Fibroblast of the conjunctiva (primary cell): ENCODE measurements around the gene ANKZF1.
A peak's percentile ranks its signal among the peaks of the same experiment; 100 is the strongest.
"Not testable (repeated sequence)": the region's sequence is repeated elsewhere in the genome, so short reads cannot be mapped to it uniquely, and the experiment has no call there.

Experiments
- DNase-seq: peaks from one replicate; pipeline ENCODE4 v3.0.0-alpha.2; 2010; ENCODE audit warnings: low read depth

Gene ANKZF1

GRCh38 chr2:219229305-219230058 is at the start of gene ANKZF1, which contains the start of gene ATG9A:
Gene ANKZF1, plus strand, starts transcription at chr2:219229806. Its CDS starts 452 bp downstream, at chr2:219230258.
Gene ATG9A, minus strand, starts transcription at chr2:219229636. Its CDS starts 1,612 bp downstream, at chr2:219228024.
- peak; percentile 98 for DNase-seq

GRCh38 chr2:219180961-219181360 is 48.6 kb upstream of the ANKZF1 start:
- no peak for DNase-seq

GRCh38 chr2:219181531-219181930 is 48.1 kb upstream of the ANKZF1 start:
- DNase-seq, result no peak

- no peak for DNase-seq
Measured at GRCh38 chr2:219182331-219183150, 47.1 kb upstream of the ANKZF1 start.

GRCh38 chr2:219183151-219183772 is 46.3 kb upstream of the ANKZF1 start:
- DNase-seq, result no peak

GRCh38 chr2:219184121-219184520 is 45.5 kb upstream of the ANKZF1 start:
- DNase-seq, result no peak

GRCh38 chr2:219186754-219187456 is 42.7 kb upstream of the ANKZF1 start:
- no peak for DNase-seq

- DNase-seq, result no peak
Measured at GRCh38 chr2:219197388-219197787, 32.2 kb upstream of the ANKZF1 start.

GRCh38 chr2:219198974-219199373 is 30.6 kb upstream of the ANKZF1 start:
- no peak for DNase-seq

GRCh38 chr2:219199470-219200211 is 30.0 kb upstream of the ANKZF1 start:
- no peak for DNase-seq

- DNase-seq, result not testable (repeated sequence)
Measured at GRCh38 chr2:219200502-219201326, 28.9 kb upstream of the ANKZF1 start.

- not testable (repeated sequence) for DNase-seq
Measured at GRCh38 chr2:219201331-219201730, 28.3 kb upstream of the ANKZF1 start.

- DNase-seq, result no peak
Measured at GRCh38 chr2:219204425-219205164, 25.0 kb upstream of the ANKZF1 start.

- no peak for DNase-seq
Measured at GRCh38 chr2:219205165-219205538, 24.5 kb upstream of the ANKZF1 start.

- no peak for DNase-seq
Measured at GRCh38 chr2:219205981-219206327, 23.7 kb upstream of the ANKZF1 start.

- peak; percentile 84 for DNase-seq
Measured at GRCh38 chr2:219206328-219207133, 23.1 kb upstream of the ANKZF1 start, which contains the start of gene ZFAND2B. Gene ZFAND2B, plus strand, starts transcription at chr2:219206782. Its CDS starts 206 bp downstream, at chr2:219206988.

- DNase-seq, result no peak
Measured at GRCh38 chr2:219207134-219207883, 22.3 kb upstream of the ANKZF1 start.
